IMR-90 (cell line): ENCODE measurements around the gene CXCL12. TPM values are rescaled to one million over a fixed set of nuclear protein-coding genes. Genes with fewer than 3 reads are reported as not detected.

Experiments
- ATAC-seq: fragments of 200-7000 bp; cut with Tn5 transposase; 2 replicates; pipeline ENCODE4 v1.9.1; 2020; ENCODE audit warnings: low read depth, mild to moderate bottlenecking, moderate library complexity
- BruUV-seq: library from RNA; stranded (reverse); fragments of 400-500 nt; replicated peaks from 2 replicates; lab custom pipeline; 2021; lab: Mats Ljungman, UMichigan
- CTCF ChIA-PET: fragments of 300-600 bp; formaldehyde crosslinking; extraction: SDS; loops from one replicate; lab custom pipeline; 2021; ENCODE audit warnings: antibody characterized with exemption; lab: Yijun Ruan, JAX
- POLR2A ChIA-PET: fragments of 300-600 bp; sonication (Branson Sonifier 250); formaldehyde crosslinking; loops from one replicate; lab custom pipeline; 2022; ENCODE audit warnings: antibody characterized with exemption; ENCODE audit not compliant: unreplicated experiment; lab: Charles Lee
- DNase-seq: peaks from one replicate; pipeline ENCODE4 v3.0.0; 2013
- H2AFZ ChIP-seq: replicated peaks from 2 replicates; pipeline ENCODE3; 2013; ENCODE audit warnings: low read length, mild to moderate bottlenecking; ENCODE audit not compliant: poor library complexity
- H2AK5ac ChIP-seq: 2 replicates; pipeline ENCODE4 v1.6.1; 2013; ENCODE audit warnings: low read depth, low read length, inconsistent platforms
- H2AK9ac ChIP-seq: replicated peaks from 2 replicates; pipeline ENCODE3; 2013; ENCODE audit warnings: mild to moderate bottlenecking, low read depth, low read length, moderate library complexity; ENCODE audit not compliant: poor library complexity
- H2BK120ac ChIP-seq: 2 replicates; pipeline ENCODE4 v1.6.1; 2013; ENCODE audit warnings: low read depth, low read length, inconsistent platforms
- H2BK15ac ChIP-seq: 3 replicates; pipeline ENCODE4 v1.6.1; 2013; ENCODE audit warnings: low read depth, low read length, inconsistent platforms
- H2BK20ac ChIP-seq: 2 replicates; pipeline ENCODE4 v1.6.1; 2013; ENCODE audit warnings: low read depth, mild to moderate bottlenecking, inconsistent platforms, low read length, moderate library complexity
- H2BK5ac ChIP-seq: 2 replicates; pipeline ENCODE4 v1.6.1; 2013; ENCODE audit warnings: mild to moderate bottlenecking, low read depth, low read length, inconsistent platforms; ENCODE audit not compliant: poor library complexity, severe bottlenecking
- H3K14ac ChIP-seq: replicated peaks from 2 replicates; pipeline ENCODE4 v1.6.1; 2013; ENCODE audit warnings: low read depth, low read length, inconsistent platforms
- H3K18ac ChIP-seq: 2 replicates; pipeline ENCODE4 v1.6.1; 2013; ENCODE audit warnings: low read depth, low read length, control low read depth
- H3K23ac ChIP-seq: 2 replicates; pipeline ENCODE4 v1.6.1; 2013; ENCODE audit warnings: low read depth, low read length, inconsistent platforms
- H3K27ac ChIP-seq: 2 replicates; pipeline ENCODE4 v1.5.1; 2013; ENCODE audit warnings: mild to moderate bottlenecking, control low read depth, low read length; ENCODE audit not compliant: insufficient read depth
- H3K27me3 ChIP-seq: 2 replicates; pipeline ENCODE4 v1.6.1; 2013; ENCODE audit warnings: low read length; ENCODE audit not compliant: control insufficient read depth, insufficient read depth
- H3K36me3 ChIP-seq: 2 replicates; pipeline ENCODE4 v1.6.1; 2013; ENCODE audit warnings: low read length, mixed read lengths; ENCODE audit not compliant: control insufficient read depth, insufficient read depth
- H3K4ac ChIP-seq: 2 replicates; pipeline ENCODE4 v1.6.1; 2013; ENCODE audit warnings: low read depth, low read length, inconsistent platforms
- H3K4me1 ChIP-seq: 2 replicates; pipeline ENCODE4 v1.6.1; 2013; ENCODE audit warnings: low read length, mixed read lengths; ENCODE audit not compliant: control insufficient read depth, insufficient read depth
- H3K4me2 ChIP-seq: 2 replicates; pipeline ENCODE4 v1.6.1; 2013; ENCODE audit warnings: low read depth, mild to moderate bottlenecking, control low read depth, low read length, moderate library complexity
- H3K4me3 ChIP-seq: 2 replicates; pipeline ENCODE4 v1.5.1; 2013; ENCODE audit warnings: low read depth, mild to moderate bottlenecking, control low read depth, low read length, moderate library complexity; ENCODE audit not compliant: insufficient read depth
- H3K56ac ChIP-seq: 2 replicates; pipeline ENCODE4 v1.6.1; 2013; ENCODE audit warnings: low read length, inconsistent platforms; ENCODE audit not compliant: insufficient read depth; ENCODE audit errors: extremely low read depth
- H3K79me1 ChIP-seq, 2 experiments: 2 replicates each; pipeline ENCODE4 v1.6.1; 2013; ENCODE audit warnings: low read length in 2 of 2, inconsistent platforms in 1 of 2, low read depth in 1 of 2
- H3K9ac ChIP-seq: 2 replicates; pipeline ENCODE4 v1.6.1; 2013; ENCODE audit warnings: low read depth, low read length, control low read depth
- H3K9me1 ChIP-seq: 2 replicates; pipeline ENCODE4 v1.6.1; 2013; ENCODE audit warnings: low read length, inconsistent platforms; ENCODE audit not compliant: insufficient read depth
- H3K9me3 ChIP-seq: 2 replicates; pipeline ENCODE4 v1.6.1; 2013; ENCODE audit warnings: low read length; ENCODE audit not compliant: control insufficient read depth, insufficient read depth
- H4K20me1 ChIP-seq: 2 replicates; pipeline ENCODE4 v1.6.1; 2013; ENCODE audit warnings: low read length, inconsistent platforms; ENCODE audit not compliant: insufficient read depth
- H4K5ac ChIP-seq: 2 replicates; pipeline ENCODE4 v1.6.1; 2013; ENCODE audit warnings: mild to moderate bottlenecking, low read depth, low read length, control low read depth
- H4K8ac ChIP-seq, 2 experiments: 2 replicates each; pipeline ENCODE4 v1.6.1; 2013; ENCODE audit warnings: low read depth in 2 of 2, low read length in 2 of 2, control low read depth in 1 of 2, inconsistent platforms in 1 of 2
- H4K91ac ChIP-seq: 2 replicates; pipeline ENCODE4 v1.6.1; 2013; ENCODE audit warnings: low read depth, low read length, inconsistent platforms; ENCODE audit not compliant: insufficient read depth
- ELK1 ChIP-seq: fragments of 150-350 bp; IDR thresholded peaks from 2 replicates; pipeline ENCODE4 v1.6.1; 2016; ENCODE audit warnings: low read depth, mild to moderate bottlenecking, low read length, moderate library complexity, borderline replicate concordance
- MAZ ChIP-seq: IDR thresholded peaks from 2 replicates; pipeline ENCODE4 v1.6.1; 2012; ENCODE audit warnings: low read depth, mild to moderate bottlenecking, low read length, improper control_type of control experiment, moderate library complexity, borderline replicate concordance
- MXI1 ChIP-seq: IDR thresholded peaks from 2 replicates; pipeline ENCODE4 v1.6.1; 2012; ENCODE audit warnings: low read depth, mild to moderate bottlenecking, low read length, moderate library complexity, borderline replicate concordance
- NFE2L2 ChIP-seq: fragments of 150-350 bp; IDR thresholded peaks from 2 replicates; pipeline ENCODE4 v1.6.1; 2016; ENCODE audit warnings: low read depth, mild to moderate bottlenecking, low read length
- RFX5 ChIP-seq: IDR thresholded peaks from 2 replicates; pipeline ENCODE4 v1.8.0; 2012; ENCODE audit warnings: low read depth, mild to moderate bottlenecking, low read length, moderate library complexity
- WGBS, 2 experiments: methylation state at CpG; one replicate each; pipeline versions ENCODE4 v1.1.5 to v1.1.7; 2013; ENCODE audit warnings: missing lambda C conversion rate in 2 of 2; ENCODE audit not compliant: insufficient read length in 1 of 2; ENCODE audit errors: extremely low coverage in 2 of 2; 5-methylcytosine and 5-hydroxymethylcytosine counted together
- dilution Hi-C: fragments of 300-500 bp; cut with HindIII; formaldehyde crosslinking; loops from one replicate; pipeline ENCODE4 v1.14.3; 2018; ENCODE audit warnings: low sequenced_read_pairs; ENCODE audit not compliant: unreplicated experiment
- in situ Hi-C: fragments of 300-500 bp; cut with MboI; formaldehyde crosslinking; loops from 3 replicates; pipeline ENCODE4 v1.14.3; 2019; ENCODE audit warnings: low sequenced_read_pairs, inconsistent platforms, mixed read lengths
- intact Hi-C: fragments of 100-400 bp; cut with micrococcal nuclease; formaldehyde crosslinking; loops from 2 replicates; pipeline ENCODE4 v1.10.0; 2022
- polyA plus RNA-seq, 3 experiments: library from polyadenylated mRNA; depleted of rRNA; stranded (reverse); fragments of >200 nt; gene quantifications; 2 replicates each; pipeline ENCODE4 v1.2.3, GENCODE V29; 2012; ENCODE audit warnings: low replicate concordance in 1 of 3
- total RNA-seq: library from RNA; depleted of rRNA; stranded (reverse); fragments of >200 nt; gene quantifications from 2 replicates; pipeline ENCODE4 v1.2.3, GENCODE V29; 2012
- TF ChIP-seq, protein P1 (sequence below): fragments of 150-350 bp; IDR thresholded peaks from 2 replicates; pipeline ENCODE4 v1.6.1; 2017; ENCODE audit warnings: mild to moderate bottlenecking, antibody characterized with exemption, low read length, low read depth

Gene CXCL12
- total and polyA plus RNA-seq, 2 of the 4 experiments (the other 2 are of a cell fraction) = 15.8 to 80.7 TPM

- TF ChIP-seq ELK1 = no peak
- TF ChIP-seq MXI1 = no peak
- TF ChIP-seq RFX5 = no peak
- TF ChIP-seq NFE2L2 = no peak
- TF ChIP-seq, protein P1, sequence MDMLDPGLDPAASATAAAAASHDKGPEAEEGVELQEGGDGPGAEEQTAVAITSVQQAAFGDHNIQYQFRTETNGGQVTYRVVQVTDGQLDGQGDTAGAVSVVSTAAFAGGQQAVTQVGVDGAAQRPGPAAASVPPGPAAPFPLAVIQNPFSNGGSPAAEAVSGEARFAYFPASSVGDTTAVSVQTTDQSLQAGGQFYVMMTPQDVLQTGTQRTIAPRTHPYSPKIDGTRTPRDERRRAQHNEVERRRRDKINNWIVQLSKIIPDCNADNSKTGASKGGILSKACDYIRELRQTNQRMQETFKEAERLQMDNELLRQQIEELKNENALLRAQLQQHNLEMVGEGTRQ = no peak
- no peak for TF ChIP-seq MAZ
- Histone ChIP-seq H4K8ac (no peak overlapping the region), H3K4ac (no peak overlapping the region), H3K79me1 (peaks cover 4 to 11% of the 10 kb centered on the region in 2 experiments; a peak in 2 of 4 replicates), H3K36me3 (peaks cover 2% of the 10 kb centered on the region; the same call in 1 of the 2 replicates), H3K14ac (no peak overlapping the region), H3K9ac (no peak overlapping the region), H3K27me3 (no peaks in the 10 kb centered on the region), H3K18ac (no peak overlapping the region), H3K4me1 (peaks cover 3% of the 10 kb centered on the region; the same call in 1 of the 2 replicates), H3K23ac (no peak overlapping the region), H3K9me3 (no peaks in the 10 kb centered on the region), H2AFZ (no peak overlapping the region), H2BK15ac (no peak overlapping the region), H3K27ac (no peak overlapping the region), H2BK120ac (no peak overlapping the region), H2BK20ac (no peak overlapping the region), H3K56ac (no peak overlapping the region), H2AK9ac (no peak overlapping the region), H3K4me3 (no peak overlapping the region), H4K5ac (no peak overlapping the region), H3K9me1 (no peaks in the 10 kb centered on the region), H2BK5ac (no peak overlapping the region), H2AK5ac (no peak overlapping the region), H4K20me1 (no peaks in the 10 kb centered on the region), H3K4me2 (no peak overlapping the region), H4K91ac (no peak overlapping the region)
- ChIA-PET CTCF (no interaction called here), POLR2A (no interaction called here)
- BruUV-seq = no TSS peak
- in situ Hi-C loops = no loop called here
- no CpG with 5 or more reads among the region's 4 CpGs for WGBS, 2 experiments
- DNase-seq = no peak
- dilution Hi-C loops = no loop called here
- intact Hi-C loops = loop anchor here (5.0 to 10.0 kb wide), 3 partner anchors 195 to 515 kb away; no protein-coding TSS in a partner anchor
- no peak for ATAC-seq
These were observed 5.0 kb downstream of the CXCL12 start for GRCh38 chr10:44379907-44380306.
